ENCODE measurements around the gene RAPGEF2.

DNA sequence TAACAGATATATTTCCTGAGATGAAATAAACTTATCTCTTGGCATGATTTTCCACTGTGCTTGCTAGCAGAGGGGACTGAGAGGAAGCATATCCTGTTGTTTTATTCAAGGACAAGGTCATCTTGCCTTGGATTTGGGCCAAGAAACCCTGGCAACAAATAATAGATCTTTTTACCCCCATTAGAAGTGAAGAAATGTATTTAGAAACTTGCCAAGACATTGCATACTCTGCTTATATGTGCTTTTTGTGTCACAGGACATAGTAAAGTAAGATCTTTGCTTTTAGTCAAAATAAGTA is 170.2 kb downstream of the RAPGEF2 start:
- TF ChIP-seq CTCF (IDR thresholded peaks at IDR 0.05) (no peak), POLR2A (IDR thresholded peaks at IDR 0.05) (no peak)

All from thyroid gland (tissue), 4 donors.